Panc1 (cell line): ENCODE data around the gene FOXP2.

Experiments
- POLR2AphosphoS5 ChIP-seq: IDR thresholded peaks from 2 replicates; pipeline ENCODE4 v1.6.1; 2012; ENCODE audit warnings: mild to moderate bottlenecking, low read depth, low read length, moderate library complexity
- SIN3A ChIP-seq: IDR thresholded peaks from 2 replicates; pipeline ENCODE4 v1.6.1; 2012; ENCODE audit warnings: low read depth, mild to moderate bottlenecking, low read length, moderate library complexity, borderline replicate concordance; ENCODE audit not compliant: insufficient read depth
- TCF7L2 ChIP-seq: IDR thresholded peaks from 2 replicates; pipeline ENCODE4 v1.6.1; 2011; ENCODE audit warnings: mild to moderate bottlenecking, low read depth, low read length, inconsistent platforms
- TF ChIP-seq, protein P1 (sequence below): fragments of 450-650 bp; IDR thresholded peaks from 2 replicates; pipeline ENCODE4 v1.5.1; 2017; ENCODE audit warnings: mild to moderate bottlenecking
- TF ChIP-seq, protein P2 (sequence below), 2 experiments: IDR thresholded peaks; 2 replicates each; pipeline ENCODE4 v1.6.1; 2011 to 2012; ENCODE audit warnings: low read depth in 2 of 2, control low read depth in 1 of 2, low read length in 1 of 2, mild to moderate bottlenecking in 1 of 2, moderate library complexity in 1 of 2; ENCODE audit not compliant: insufficient read depth in 1 of 2

DNA sequence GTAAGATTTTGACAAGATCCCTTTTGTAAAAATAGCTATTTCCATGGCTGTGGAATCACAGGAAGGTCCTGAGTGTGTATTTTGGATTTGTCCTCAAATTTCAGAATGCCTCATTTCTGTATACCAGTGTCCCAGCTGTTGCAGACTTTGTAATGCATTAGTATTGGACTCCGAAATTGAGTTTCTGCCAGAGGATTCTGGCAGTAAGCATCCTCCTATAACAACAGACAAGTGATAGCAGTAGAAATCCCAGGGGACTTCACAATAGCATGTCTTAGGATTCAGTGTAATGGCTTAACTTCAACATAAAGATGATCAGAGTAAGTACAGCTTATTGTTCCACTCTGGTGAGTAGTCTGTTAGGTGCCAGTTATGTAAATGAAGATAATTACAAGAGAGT is 104.6 kb downstream of the FOXP2 start:
- TF ChIP-seq, protein P1, sequence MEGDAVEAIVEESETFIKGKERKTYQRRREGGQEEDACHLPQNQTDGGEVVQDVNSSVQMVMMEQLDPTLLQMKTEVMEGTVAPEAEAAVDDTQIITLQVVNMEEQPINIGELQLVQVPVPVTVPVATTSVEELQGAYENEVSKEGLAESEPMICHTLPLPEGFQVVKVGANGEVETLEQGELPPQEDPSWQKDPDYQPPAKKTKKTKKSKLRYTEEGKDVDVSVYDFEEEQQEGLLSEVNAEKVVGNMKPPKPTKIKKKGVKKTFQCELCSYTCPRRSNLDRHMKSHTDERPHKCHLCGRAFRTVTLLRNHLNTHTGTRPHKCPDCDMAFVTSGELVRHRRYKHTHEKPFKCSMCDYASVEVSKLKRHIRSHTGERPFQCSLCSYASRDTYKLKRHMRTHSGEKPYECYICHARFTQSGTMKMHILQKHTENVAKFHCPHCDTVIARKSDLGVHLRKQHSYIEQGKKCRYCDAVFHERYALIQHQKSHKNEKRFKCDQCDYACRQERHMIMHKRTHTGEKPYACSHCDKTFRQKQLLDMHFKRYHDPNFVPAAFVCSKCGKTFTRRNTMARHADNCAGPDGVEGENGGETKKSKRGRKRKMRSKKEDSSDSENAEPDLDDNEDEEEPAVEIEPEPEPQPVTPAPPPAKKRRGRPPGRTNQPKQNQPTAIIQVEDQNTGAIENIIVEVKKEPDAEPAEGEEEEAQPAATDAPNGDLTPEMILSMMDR, result no peak
- TF ChIP-seq SIN3A, result no peak
- TF ChIP-seq POLR2AphosphoS5, result no peak
- TF ChIP-seq, protein P2, sequence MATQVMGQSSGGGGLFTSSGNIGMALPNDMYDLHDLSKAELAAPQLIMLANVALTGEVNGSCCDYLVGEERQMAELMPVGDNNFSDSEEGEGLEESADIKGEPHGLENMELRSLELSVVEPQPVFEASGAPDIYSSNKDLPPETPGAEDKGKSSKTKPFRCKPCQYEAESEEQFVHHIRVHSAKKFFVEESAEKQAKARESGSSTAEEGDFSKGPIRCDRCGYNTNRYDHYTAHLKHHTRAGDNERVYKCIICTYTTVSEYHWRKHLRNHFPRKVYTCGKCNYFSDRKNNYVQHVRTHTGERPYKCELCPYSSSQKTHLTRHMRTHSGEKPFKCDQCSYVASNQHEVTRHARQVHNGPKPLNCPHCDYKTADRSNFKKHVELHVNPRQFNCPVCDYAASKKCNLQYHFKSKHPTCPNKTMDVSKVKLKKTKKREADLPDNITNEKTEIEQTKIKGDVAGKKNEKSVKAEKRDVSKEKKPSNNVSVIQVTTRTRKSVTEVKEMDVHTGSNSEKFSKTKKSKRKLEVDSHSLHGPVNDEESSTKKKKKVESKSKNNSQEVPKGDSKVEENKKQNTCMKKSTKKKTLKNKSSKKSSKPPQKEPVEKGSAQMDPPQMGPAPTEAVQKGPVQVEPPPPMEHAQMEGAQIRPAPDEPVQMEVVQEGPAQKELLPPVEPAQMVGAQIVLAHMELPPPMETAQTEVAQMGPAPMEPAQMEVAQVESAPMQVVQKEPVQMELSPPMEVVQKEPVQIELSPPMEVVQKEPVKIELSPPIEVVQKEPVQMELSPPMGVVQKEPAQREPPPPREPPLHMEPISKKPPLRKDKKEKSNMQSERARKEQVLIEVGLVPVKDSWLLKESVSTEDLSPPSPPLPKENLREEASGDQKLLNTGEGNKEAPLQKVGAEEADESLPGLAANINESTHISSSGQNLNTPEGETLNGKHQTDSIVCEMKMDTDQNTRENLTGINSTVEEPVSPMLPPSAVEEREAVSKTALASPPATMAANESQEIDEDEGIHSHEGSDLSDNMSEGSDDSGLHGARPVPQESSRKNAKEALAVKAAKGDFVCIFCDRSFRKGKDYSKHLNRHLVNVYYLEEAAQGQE (IDR thresholded peaks at IDR 0.05; ENCODE audit: insufficient read depth in 1 of 2, low read depth in 2 of 2, low read length in 1 of 2), result no peak
- TF ChIP-seq TCF7L2, result no peak
